RKO (cell line): Measurements from ENCODE around the gene ZNF784.

ENCODE experiments used
- DNase-seq: peaks from one replicate; pipeline ENCODE4 v3.0.0-alpha.2; 2016; ENCODE audit warnings: low spot score

ZNF784 gene

GRCh38 chr19:55643003-55643886 is 18.9 kb upstream of the ZNF784 start, which contains the start of gene ZNF581:
Gene ZNF581 (plus strand): TSS chr19:55643649. CDS start chr19:55644572, 923 bp downstream.
- peak; percentile 84 for DNase-seq

DNA sequence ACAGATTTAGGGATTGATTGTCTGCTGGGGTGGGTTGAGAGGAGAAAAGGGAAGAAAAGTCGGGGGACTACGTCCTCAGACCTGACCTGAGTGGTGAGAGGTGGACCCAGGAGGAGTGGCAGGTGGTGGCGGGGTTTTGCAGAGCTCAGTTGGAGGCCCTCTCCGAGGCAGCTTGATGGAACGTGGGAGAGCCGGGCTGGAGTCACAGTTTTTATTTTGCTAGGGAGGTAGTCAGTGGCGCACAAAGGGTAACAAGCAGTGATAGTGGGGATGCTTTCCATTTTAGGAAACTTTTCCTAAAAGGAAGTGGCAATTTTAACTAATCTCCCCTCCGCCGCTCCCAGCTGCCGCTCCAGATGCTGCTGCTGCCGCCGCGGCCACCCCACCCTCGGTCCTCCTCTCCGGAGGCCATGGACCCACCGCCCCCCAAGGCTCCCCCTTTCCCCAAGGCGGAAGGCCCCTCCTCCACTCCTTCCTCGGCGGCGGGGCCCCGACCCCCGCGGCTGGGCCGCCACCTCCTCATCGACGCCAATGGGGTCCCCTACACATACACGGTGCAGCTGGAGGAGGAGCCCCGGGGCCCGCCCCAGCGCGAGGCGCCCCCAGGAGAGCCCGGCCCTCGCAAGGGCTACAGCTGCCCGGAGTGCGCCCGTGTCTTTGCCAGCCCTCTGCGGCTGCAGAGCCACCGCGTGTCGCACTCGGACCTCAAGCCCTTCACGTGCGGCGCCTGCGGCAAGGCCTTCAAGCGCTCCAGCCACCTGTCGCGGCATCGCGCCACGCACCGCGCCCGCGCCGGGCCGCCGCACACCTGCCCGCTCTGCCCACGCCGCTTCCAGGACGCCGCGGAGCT is 18.0 kb upstream of the ZNF784 start:
- DNase-seq = no peak

GRCh38 chr19:55641426-55642152 is 17.2 kb upstream of the ZNF784 start:
- DNase-seq = peak; percentile 64

DNA sequence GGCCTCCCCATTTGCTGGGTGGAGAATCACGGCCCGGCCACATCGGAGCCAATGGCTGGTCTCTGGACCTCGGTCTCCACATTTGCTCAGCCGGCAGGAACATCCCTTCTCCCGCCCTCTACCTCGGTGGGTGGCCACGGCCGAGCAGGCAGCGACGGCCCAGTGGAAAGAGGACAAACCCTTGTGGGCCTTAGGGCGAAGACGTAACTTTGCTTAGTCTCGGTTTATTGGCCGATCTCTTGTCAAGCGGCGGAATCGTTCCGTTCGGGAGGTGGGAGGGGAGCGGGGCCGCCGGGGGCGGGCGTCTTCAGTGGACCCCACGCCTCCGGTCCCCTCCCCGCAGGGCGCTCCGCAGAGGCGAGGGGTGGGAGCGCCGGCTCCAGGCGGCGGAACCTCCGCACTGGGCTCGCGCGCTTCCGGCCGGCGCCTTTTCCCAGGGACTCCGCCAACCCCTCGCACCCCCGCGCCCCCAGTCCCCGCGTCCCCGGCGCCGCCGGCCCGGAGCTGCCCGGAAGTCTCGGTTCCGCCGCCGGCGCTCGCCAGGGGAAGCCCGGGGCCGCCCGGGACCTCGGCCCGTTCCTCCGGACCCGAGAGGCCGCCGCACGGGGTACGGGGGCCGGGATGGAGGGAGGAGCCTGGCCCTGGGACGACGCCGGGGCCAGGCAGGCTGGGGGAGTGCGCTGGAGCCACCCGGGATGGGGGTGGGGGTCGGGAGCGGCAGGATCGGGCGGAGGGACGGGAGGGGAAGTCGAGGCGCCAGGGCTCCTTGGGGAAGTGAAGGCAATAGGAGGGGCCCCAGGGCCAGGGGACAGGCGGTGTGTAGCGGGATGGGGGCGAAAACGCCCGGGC is 16.4 kb upstream of the ZNF784 start, which contains the start of gene ZNF580:
ZNF580 (plus strand) TSS at position 426 of the 849 bp plus-strand sequence. CDS start 1,507 bp downstream, outside the sequence.
- peak; percentile 68 for DNase-seq

DNA sequence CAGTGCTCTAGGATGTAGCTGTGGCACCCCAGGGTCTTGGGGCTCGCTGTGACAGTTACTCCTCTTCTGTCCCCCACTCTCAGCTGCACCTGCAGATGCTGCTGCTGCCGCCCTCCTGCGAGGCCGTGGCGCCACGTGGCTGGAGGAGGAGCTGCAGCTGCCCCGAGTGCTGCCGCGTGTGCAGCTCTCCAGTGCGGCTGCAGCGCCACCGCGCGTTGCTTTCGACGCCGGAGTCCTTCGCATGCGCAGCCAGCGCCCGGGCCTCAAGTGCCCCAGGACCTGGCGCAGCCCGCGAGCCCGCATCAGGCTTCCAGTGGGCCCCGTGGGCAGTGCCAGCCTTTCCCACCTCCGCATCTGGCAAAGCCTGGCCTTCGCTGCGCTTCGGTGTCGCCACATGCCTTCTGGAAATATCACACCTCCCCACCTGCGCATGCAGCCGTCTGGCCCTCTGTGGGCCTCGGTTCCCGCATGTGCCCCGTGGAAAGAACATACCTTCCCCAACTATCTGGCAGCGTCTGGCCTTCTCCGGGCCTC is 15.7 kb upstream of the ZNF784 start:
- DNase-seq = no peak

DNA sequence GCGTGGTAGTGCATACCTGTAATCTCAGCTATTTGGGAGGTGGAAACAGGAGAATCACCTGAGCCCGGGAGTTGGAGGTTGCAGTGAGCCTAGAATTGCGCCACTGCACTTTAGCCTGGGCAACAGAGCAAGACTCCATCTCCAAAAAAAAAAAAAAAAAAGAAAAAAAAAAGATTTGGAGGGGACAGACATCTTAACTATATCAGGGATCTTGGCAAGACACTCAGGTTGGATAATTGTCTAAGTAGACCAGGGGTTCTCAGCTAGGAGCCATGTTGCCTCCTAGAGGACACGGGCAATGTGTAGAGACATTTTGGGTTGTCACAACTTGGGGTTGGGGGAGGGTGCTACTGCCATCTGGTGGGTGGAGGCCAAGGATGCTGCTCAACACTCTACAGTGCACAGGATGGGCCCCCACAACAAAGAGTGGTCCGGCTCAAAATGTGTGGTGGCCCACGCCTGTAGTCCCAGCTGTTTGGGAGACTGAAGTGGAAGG is 14.5 kb upstream of the ZNF784 start:
- DNase-seq = peak; percentile 83

GRCh38 chr19:55637534-55637933 is 13.2 kb upstream of the ZNF784 start:
- no peak for DNase-seq

DNA sequence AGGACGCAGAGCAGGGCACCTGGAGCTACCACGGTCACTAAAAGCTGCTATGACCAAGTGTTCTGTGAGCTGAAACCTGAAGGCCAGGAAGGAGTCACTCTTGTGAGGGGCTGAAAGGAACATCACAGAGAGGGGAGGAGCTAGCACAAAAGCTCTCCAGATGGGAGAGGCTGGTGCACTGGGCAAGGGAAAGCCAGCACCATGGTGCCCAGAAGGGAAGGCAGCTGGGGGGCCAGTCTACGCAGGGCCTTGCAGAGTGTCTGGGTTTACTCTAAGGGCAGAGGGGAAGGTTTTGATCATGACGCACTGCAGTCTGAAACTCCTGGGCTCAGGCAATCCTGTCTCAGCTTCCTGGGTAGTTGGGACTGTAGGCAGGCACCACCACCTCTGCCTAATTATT is 12.4 kb upstream of the ZNF784 start:
- DNase-seq = no peak

DNA sequence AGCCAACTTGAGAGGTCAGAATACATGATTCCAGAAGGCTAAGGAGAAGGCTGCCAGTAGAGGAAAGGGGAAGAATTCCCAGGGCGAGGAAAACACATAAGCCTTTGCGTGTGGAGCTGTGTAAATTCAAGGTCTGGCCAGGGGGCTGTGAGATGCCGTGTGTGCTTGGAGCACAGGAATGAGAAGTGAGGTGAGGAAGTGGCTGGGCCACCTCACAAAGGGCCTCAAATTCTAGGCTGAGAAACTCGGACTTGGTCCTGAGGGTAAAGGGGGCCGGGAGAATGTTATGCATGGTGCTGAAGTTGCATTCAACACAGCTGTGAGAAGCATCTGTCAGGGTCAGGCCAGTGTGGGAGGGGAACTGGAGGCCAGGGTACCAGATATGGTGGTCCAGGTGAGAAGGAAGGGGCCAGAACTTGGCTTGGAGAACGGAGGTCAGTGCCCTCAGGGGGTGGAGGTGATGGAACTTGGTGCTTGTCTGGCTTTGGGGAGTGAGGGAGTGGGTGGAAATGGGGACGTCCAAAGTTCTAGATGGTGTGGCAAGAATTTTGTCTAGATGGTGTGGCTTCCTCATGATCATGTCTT is 11.6 kb upstream of the ZNF784 start:
- no peak for DNase-seq

DNA sequence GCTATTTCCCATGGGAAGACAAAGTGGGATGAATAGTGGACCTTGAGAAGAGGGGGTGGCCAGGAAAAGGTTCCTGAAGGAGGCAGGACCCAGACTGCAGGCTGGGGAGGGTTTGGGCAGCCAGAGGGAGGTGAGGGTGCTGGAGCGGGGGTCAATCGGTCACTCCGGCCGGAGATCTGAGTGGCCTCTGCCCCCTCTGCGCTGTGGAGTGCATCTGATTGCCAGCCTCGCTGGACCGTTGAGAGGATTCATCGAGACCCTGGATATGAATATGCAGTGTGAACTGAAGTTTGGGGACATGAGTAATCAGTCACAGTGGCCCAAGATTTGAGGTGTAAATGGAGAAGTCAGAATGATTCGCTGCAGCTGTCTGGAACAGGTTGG is 11.0 kb upstream of the ZNF784 start:
- DNase-seq = peak; percentile 58

GRCh38 chr19:55633861-55634260 is 9.5 kb upstream of the ZNF784 start:
- no peak for DNase-seq

- peak; percentile 93 for DNase-seq
Measured at GRCh38 chr19:55632463-55632834, 8.1 kb upstream of the ZNF784 start.

- no peak for DNase-seq
Measured at GRCh38 chr19:55626350-55626749, 2.0 kb upstream of the ZNF784 start.

DNA sequence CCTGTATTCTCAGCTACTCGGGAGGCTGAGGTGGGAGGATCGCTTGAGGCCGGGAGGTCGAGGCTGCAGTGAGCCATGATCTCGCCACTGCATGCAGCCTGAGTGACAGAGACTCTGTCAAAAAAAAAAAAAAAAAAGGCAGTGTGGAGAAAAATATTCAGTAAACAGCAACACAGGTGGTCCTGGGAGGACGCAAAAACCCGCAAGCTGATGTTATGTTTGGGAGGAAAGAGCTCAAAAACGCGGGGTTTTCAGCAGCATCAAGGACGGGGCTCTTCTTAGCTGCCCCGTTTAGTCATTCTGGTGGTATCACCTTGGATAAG is 599 bp upstream of the ZNF784 start:
- no peak for DNase-seq

GRCh38 chr19:55623561-55623960 is 805 bp downstream of the ZNF784 start:
- no peak for DNase-seq

GRCh38 chr19:55623130-55623529 is 1.2 kb downstream of the ZNF784 start:
- DNase-seq = no peak

- DNase-seq = no peak
Measured at GRCh38 chr19:55622242-55622969, 2.0 kb downstream of the ZNF784 start.

DNA sequence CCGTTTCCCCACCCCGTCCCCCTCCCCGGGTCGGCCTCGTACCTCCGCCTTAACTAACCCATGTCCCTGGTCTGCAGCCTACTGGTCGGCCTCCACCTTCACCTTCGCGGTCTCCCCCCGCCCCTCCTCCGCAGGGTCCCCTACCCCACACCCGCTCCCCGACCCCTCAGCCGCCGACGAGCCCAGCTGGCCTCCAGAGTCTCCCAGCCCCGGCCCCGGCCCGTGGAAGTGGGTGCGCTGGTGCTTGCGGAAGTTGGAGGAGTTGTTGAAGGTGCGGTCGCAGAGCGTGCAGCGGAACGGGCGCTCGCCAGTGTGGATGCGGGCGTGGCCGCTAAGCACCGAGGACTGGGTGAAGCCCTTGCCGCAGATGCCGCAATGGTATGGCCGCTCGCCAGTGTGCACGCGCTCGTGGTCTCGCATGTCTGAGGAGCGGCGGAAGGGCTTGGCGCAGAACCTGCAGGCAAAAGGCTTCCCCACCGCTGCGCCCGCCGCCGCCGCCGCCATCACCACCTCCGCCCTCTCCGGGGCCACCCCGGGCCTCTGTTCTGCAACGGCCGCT is 2.6 kb downstream of the ZNF784 start:
- DNase-seq = no peak

DNA sequence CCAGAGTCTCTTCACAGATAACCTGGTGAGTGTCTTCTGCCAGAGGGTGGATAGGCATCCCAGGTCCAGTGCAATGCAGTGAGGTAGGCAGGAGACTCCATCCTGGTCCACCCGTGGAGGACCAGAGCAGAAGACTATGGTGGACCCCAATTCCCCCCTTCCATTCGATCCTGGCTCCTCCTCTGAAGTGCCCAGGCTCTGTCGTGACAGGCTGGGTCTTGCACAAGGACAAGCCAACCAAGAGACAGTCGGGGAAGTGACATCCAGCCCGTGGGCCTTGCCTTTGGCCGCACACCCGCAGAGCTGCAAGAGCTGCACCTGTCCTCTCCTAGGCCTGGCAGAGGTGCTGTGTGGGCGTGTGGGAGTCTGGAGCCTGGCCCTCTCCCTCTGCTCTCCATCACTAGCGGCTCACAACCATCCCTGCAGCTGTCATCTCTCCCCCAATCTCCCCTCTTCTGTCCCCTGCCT is 3.1 kb downstream of the ZNF784 start:
- DNase-seq = no peak
